ENCODE results near the gene SUGCT. TPM values are rescaled to one million over a fixed set of nuclear protein-coding genes. Genes with fewer than 3 reads are reported as not detected.

Gene SUGCT
- total RNA-seq, 2 experiments from 2014 or later, result not detected

- Histone ChIP-seq H3K9me2 (ENCODE audit: insufficient read depth, low read length) (no peaks in the 10 kb centered on the region), H3K9me3 (ENCODE audit: low read length) (0 out of 2 replicates have a peak, but pooled peaks cover 5% of the 10 kb centered on the region), H3K27ac (ENCODE audit: low read depth, low read length, poor library complexity, severe bottlenecking) (no peak overlapping the region), H3K79me2 (ENCODE audit: insufficient read depth, low read depth, low read length) (no peaks in the 10 kb centered on the region), H3K4me2 (ENCODE audit: low read length) (no peak overlapping the region), H2AFZ (ENCODE audit: low read length) (no peak overlapping the region), H4K20me1 (ENCODE audit: insufficient read depth, low read length) (no peaks in the 10 kb centered on the region), H3K36me3 (ENCODE audit: insufficient read depth, low read length) (no peaks in the 10 kb centered on the region), H3K4me1 (ENCODE audit: insufficient read depth, low read length, poor library complexity, severe bottlenecking) (no peaks in the 10 kb centered on the region), H3K4me3 (ENCODE audit: low read depth, low read length, poor library complexity, severe bottlenecking) (no peak overlapping the region)
- ChIA-PET CTCF (ENCODE audit: unreplicated experiment) (no interaction called here), POLR2A (no interaction called here)
- no peak for DNase-seq (ENCODE audit: low spot score)
- intact Hi-C loops (cut with micrococcal nuclease; ENCODE audit: unreplicated experiment), result no loop called here
- TF ChIP-seq, protein P1, sequence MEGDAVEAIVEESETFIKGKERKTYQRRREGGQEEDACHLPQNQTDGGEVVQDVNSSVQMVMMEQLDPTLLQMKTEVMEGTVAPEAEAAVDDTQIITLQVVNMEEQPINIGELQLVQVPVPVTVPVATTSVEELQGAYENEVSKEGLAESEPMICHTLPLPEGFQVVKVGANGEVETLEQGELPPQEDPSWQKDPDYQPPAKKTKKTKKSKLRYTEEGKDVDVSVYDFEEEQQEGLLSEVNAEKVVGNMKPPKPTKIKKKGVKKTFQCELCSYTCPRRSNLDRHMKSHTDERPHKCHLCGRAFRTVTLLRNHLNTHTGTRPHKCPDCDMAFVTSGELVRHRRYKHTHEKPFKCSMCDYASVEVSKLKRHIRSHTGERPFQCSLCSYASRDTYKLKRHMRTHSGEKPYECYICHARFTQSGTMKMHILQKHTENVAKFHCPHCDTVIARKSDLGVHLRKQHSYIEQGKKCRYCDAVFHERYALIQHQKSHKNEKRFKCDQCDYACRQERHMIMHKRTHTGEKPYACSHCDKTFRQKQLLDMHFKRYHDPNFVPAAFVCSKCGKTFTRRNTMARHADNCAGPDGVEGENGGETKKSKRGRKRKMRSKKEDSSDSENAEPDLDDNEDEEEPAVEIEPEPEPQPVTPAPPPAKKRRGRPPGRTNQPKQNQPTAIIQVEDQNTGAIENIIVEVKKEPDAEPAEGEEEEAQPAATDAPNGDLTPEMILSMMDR (conservative IDR thresholded peaks at IDR 0.05; ENCODE audit: low read length), result no peak
- TF ChIP-seq EZH2phosphoT487 (IDR thresholded peaks at IDR 0.05; ENCODE audit: borderline replicate concordance, low read depth, low read length), result no peak
- no TSS peak for BruUV-seq (replicated peaks)
Observed at GRCh38 chr7:40890088-40890692, 755.4 kb downstream of the SUGCT start.

GRCh38 chr7:40891232-40891631, 756.4 kb downstream of the SUGCT start:
- no TSS peak for BruUV-seq (replicated peaks)
- intact Hi-C loops (cut with micrococcal nuclease; ENCODE audit: unreplicated experiment), result no loop called here
- Histone ChIP-seq H3K4me1 (ENCODE audit: insufficient read depth, low read length, poor library complexity, severe bottlenecking) (no peaks in the 10 kb centered on the region), H4K20me1 (ENCODE audit: insufficient read depth, low read length) (no peaks in the 10 kb centered on the region), H2AFZ (ENCODE audit: low read length) (no peak overlapping the region), H3K79me2 (ENCODE audit: insufficient read depth, low read depth, low read length) (no peaks in the 10 kb centered on the region), H3K9me2 (ENCODE audit: insufficient read depth, low read length) (no peaks in the 10 kb centered on the region), H3K36me3 (ENCODE audit: insufficient read depth, low read length) (no peaks in the 10 kb centered on the region), H3K4me3 (ENCODE audit: low read depth, low read length, poor library complexity, severe bottlenecking) (no peak overlapping the region), H3K4me2 (ENCODE audit: low read length) (no peak overlapping the region), H3K27ac (ENCODE audit: low read depth, low read length, poor library complexity, severe bottlenecking) (no peak overlapping the region), H3K9me3 (ENCODE audit: low read length) (peaks cover 5% of the 10 kb centered on the region; the same call in 1 of the 2 replicates)
- ChIA-PET CTCF (ENCODE audit: unreplicated experiment) (no interaction called here), POLR2A (interaction anchor here (0.5 to 1.6 kb wide), 2 partner anchors 9 to 18 kb away, joined by 3 to 6 read pairs; no protein-coding TSS in a partner anchor)
- TF ChIP-seq EZH2phosphoT487 (IDR thresholded peaks at IDR 0.05; ENCODE audit: borderline replicate concordance, low read depth, low read length), result no peak
- no peak for DNase-seq (ENCODE audit: low spot score)

DNA sequence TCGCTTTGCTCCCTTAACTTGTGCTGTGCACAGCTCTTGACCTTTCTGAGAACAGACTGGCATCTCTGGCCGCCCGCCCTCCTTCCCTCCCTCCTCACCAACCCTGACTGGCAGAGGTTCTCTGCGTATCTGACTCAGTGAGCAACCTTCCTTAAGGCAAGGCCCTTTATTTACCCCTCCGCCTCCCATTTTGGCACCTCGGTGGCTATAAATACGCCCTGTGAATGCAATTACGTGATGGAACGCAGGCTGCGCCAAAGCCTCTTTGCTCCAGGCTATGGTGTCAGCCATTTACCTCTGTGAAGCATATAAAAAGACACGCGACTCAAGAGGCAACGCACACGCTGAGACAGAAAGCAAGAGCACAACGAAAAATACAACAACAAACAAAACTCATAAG, 764.3 kb downstream of the SUGCT start:
- Histone ChIP-seq H3K4me2 (ENCODE audit: low read length) (no peak overlapping the region), H3K9me2 (ENCODE audit: insufficient read depth, low read length) (no peaks in the 10 kb centered on the region), H3K9me3 (ENCODE audit: low read length) (peaks cover 5% of the 10 kb centered on the region; the same call in 1 of the 2 replicates), H3K4me3 (ENCODE audit: low read depth, low read length, poor library complexity, severe bottlenecking) (no peak overlapping the region), H4K20me1 (ENCODE audit: insufficient read depth, low read length) (no peaks in the 10 kb centered on the region), H2AFZ (ENCODE audit: low read length) (no peak overlapping the region), H3K79me2 (ENCODE audit: insufficient read depth, low read depth, low read length) (no peaks in the 10 kb centered on the region), H3K36me3 (ENCODE audit: insufficient read depth, low read length) (no peaks in the 10 kb centered on the region), H3K27ac (ENCODE audit: low read depth, low read length, poor library complexity, severe bottlenecking) (no peak overlapping the region), H3K4me1 (ENCODE audit: insufficient read depth, low read length, poor library complexity, severe bottlenecking) (no peaks in the 10 kb centered on the region)
- ChIA-PET CTCF (ENCODE audit: unreplicated experiment) (no interaction called here), POLR2A (interaction anchor here (0.6 to 0.8 kb wide), 2 partner anchors 63 to 90 kb away, joined by 3 read pairs; no protein-coding TSS in a partner anchor)
- BruUV-seq (replicated peaks), result no TSS peak
- intact Hi-C loops (cut with micrococcal nuclease; ENCODE audit: unreplicated experiment), result no loop called here
- DNase-seq (ENCODE audit: low spot score), result no peak
- TF ChIP-seq EZH2phosphoT487 (IDR thresholded peaks at IDR 0.05; ENCODE audit: borderline replicate concordance, low read depth, low read length), result no peak
- TF ChIP-seq, protein P1 (conservative IDR thresholded peaks at IDR 0.05; ENCODE audit: low read length), result no peak

Data from OCI-LY7 (cell line).